OCI-LY7 (cell line): ENCODE results near the gene STXBP3.

ENCODE experiments used
- CTCF ChIP-seq: fragments of 200-600 bp; sonication (generic); conservative IDR thresholded peaks from 2 replicates; pipeline ENCODE4 v1.5.1; 2014; ENCODE audit warnings: mild to moderate bottlenecking, antibody characterized with exemption, low read length, moderate library complexity, mixed read lengths
- EZH2phosphoT487 ChIP-seq: fragments of 200-600 bp; sonication (generic); IDR thresholded peaks from 2 replicates; pipeline ENCODE4 v1.6.1; 2018; ENCODE audit warnings: low read depth, borderline replicate concordance, mild to moderate bottlenecking, mixed run types, antibody characterized with exemption, low read length, moderate library complexity, mixed read lengths

- TF ChIP-seq CTCF (no peak), EZH2phosphoT487 (no peak)
Measured at GRCh38 chr1:108814343-108815125, 68.1 kb downstream of the STXBP3 start.
